ENCODE results near the gene LTA4H.

DNA sequence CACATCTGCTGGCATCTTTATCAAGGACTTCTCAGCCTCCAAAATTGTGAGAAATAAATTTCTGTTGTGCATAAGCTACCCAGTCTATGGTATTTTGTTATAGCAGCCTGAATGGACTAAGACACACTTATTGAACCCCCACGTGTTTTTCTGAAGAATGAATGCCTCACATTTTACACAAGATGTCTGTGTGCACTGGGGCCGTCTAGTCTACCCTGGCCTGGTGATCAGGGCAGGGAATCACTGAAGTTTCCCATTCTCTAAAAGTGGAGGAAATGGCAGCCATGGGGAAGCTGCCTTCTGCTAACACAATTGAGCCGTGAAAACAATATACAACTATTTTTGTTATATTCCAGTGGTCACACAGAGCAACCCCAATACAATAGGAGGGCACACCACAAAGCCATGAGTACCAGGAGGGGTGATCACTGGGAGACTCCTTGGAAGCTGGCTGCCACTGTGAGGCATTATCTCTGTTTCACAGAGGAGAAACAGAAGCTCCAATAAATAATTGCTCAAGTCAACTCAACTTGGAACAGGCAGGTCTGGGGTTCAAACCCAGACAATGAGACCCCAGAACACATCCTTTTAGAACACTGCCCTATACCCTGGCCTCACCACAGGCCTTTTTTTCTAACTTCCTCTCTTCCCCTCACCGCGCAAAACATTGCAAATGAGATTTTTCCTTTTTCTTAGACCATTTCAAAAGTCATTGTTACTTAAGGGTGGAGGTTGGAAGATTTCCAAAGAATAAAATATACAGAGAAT lies 18.3 kb upstream of the LTA4H start:
- TF ChIP-seq EZH2 (IDR thresholded peaks at IDR 0.05; ENCODE audit: insufficient read depth, poor library complexity, severe bottlenecking) (no peak), EZH2phosphoT487 (IDR thresholded peaks at IDR 0.05; ENCODE audit: insufficient read depth, low read depth) (no peak)
